ENCODE results near the gene RPRD2.
"Not testable (repeated sequence)": the region's sequence is repeated elsewhere in the genome, so short reads cannot be mapped to it uniquely, and the experiment has no call there.

RPRD2 gene

DNA sequence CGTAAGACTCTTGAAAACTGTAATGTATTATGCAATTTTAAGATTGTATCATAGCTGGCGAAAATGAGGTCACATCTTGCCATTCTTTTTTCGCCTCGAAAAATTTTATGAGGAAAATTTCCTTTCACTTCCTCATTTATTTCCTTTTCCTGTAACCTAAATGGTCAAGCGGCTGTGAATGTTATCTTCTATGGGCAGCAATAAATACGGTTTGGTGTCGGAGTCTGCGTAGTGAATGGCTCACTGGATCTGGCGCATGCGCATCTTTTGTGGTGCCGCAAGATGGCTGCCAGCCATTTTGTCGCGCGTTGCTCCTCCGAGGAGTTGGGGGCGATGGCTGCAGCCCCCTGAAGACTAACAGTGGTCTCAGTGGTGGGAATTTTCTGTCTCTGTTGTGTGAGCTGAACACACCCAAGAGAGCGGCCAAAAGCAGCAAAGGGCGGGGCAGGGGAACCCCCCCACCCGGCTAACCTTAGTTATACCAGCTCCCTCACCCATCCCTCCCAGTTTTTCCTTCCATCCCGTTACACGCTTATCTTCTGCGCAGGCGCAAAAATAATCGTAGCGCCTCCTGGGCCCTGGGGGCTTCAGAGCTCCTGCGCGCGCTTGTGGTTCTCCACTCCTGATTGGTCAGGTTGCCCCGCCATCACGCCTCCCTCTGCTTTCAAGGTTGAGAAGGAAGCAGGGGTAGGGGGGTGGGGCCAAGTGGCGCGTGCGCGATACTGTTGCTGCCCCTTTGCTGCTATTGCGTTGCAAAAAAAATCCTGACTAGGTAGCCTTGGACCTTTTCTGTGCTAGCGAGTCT, at the start of gene RPRD2:
Gene RPRD2, plus strand, starts transcription at position 722 of the 805 bp plus-strand sequence. CDS start 568 bp downstream, outside the sequence.
- peak; percentile 99 for DNase-seq (ENCODE audit: low read depth, low spot score)

DNA sequence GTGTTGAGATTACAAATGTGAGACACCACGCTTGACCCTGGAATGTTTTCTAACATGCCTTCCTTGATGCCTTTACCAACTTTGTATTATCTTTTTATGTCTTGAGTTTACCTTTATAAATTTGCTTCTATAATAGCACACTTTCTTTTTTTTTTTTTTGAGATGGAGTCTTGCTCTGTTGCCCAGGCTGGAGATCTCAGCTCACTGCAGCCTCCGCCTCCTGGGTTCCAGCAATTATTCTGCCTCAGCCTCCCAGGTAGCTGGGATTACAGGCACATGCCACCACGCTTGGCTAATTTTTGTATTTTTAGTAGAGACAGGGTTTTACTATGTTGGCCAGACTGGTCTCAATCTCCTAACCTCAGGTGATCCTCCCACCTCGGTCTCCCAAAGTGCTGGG, 49.3 kb upstream of the RPRD2 start:
- DNase-seq (ENCODE audit: low read depth, low spot score) = not testable (repeated sequence)

DNA sequence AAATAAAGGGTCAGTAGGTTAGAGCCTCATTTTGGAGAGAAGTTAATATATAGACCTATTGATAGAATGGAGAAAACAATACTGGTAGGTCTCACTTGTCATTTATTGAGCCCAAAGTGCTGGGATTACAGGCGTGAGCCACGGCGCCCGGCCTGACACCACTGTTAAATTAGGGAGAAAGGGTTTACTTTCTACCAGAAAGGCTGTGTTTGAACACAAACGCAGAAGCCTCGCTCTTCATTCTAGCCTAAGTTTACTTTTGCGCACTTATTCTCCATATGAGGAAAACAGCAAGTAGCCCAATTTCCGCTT, 43.3 kb upstream of the RPRD2 start:
- DNase-seq (ENCODE audit: low read depth, low spot score) = peak; percentile 9

DNA sequence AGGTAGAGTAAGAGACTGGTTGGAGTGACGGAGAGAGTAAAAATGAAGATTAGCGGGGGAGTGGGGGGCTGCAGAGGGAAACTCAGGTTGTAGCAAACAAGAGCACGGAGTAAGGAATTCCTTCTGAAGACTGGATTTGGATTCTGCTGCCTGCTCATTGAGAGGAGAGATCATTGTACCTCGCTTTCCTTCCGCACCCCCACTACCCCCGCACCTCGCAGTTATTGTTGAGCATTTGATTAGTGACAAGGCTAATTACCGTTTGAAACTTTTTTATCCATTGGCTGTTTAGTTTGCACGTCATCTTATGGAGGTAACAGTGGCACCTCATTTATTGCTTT, 42.2 kb upstream of the RPRD2 start:
- no peak for DNase-seq (ENCODE audit: low read depth, low spot score)

DNA sequence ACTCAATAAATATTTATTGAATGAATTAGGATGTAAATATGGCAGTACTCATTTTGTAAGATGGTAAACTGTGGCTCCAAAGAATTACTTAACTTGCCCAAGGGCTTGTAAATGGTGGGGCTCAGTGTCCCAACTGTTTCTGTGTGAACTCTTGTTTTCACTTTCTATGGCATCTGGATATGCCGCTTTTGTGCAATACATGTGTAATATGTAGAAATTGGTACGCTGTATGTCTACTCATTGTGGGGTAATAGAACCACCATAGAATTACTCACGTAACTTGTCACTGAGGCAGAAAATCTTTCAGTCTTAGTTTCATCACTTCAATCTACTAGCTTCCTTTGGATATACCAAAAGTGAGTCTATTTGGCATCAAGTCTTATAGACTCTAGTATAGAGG, 41.6 kb upstream of the RPRD2 start:
- no peak for DNase-seq (ENCODE audit: low read depth, low spot score)

DNA sequence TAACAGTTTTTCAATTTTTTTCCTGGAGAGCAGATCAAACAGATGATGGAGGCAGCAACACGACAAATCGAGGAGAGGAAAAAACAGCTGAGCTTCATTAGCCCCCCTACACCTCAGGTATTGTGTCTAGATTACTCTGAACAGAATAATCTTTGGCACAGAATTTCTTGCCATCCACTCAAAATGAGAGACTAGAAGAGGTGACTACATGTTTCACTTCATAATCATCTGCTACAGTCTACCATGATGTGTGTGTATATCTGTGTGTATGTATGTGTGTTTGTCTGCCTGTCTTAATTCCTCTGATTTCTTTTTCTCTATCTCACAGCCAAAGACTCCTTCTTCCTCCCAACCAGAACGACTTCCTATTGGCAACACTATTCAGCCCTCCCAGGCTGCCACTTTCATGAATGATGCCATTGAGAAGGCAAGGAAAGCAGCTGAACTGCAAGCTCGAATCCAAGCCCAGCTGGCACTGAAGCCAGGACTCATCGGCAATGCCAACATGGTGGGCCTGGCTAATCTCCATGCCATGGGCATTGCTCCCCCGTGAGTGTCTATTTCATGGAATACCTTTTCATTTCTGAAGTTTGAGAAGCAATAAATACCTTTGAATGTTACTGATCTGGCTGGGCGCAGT, 31.2 kb upstream of the RPRD2 start:
- no peak for DNase-seq (ENCODE audit: low read depth, low spot score)

DNA sequence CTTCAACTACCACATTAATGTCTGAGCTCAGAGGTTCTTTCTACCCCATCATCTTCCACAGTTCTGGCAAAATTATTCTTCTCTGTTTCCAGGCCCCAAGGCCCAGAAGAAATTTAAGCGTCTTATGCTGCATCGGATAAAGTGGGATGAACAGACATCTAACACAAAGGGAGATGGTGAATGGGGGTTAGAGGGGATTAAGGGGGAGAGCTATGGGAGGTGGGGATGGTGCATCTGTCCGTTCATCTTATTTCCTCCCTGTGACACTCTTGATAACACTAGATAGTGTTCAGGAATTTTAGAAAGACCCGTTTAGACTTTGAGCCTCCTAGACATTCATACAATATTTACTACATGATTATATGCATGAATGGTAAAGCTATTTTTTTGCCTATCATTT, 17.6 kb upstream of the RPRD2 start:
- DNase-seq (ENCODE audit: low read depth, low spot score) = no peak

DNA sequence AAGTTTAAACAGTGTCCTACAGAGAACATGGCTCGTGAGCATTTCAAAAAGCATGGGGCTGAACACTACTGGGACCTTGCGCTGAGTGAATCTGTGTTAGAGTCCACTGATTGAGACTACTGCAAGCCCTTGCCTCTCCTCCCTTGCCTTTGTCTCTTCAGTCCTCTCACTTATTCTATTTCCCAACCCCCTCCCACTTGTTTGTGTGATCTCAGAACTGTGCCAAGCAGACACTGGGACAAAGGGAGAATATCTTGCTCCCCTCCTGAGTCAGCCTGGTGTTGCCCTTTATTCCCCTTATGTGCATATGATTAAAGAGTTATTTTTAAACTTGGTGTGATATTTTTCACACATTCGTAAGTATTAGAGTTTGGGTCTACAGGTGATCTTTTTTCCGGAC, 11.1 kb upstream of the RPRD2 start:
- DNase-seq (ENCODE audit: low read depth, low spot score) = no peak

DNA sequence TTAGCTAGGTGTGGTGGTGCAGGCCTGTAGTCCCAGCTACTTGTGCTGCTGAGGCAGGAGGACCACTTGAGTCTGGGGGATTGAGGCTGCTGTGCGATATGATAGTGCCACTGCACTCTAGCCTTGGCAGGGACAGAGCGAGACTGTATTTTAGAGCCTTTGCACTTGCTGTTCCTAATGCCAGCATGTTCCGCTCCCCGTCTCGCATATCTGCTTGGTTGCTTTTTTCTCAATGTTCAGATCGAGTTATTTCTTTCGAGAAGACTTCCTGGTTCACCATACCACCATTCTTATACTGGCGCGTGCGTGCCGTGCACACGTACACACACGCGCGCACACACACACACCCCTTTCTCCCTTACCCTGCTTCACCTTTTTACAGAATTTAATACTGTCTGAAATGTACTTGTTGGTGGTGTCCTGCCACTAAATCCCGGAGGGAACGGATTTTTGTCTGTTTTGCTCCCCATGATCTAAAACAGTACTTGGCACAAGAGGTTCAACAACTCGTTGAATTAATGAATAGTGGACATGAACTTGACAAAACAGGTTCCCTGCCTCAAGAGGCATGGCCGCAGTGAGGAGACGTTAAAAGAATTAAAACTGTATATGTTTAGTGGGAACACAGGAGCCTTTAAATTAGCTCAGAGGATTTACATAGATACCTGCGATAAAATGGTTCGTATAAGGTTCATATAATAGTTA, 1.1 kb upstream of the RPRD2 start:
- no peak for DNase-seq (ENCODE audit: low read depth, low spot score)

DNA sequence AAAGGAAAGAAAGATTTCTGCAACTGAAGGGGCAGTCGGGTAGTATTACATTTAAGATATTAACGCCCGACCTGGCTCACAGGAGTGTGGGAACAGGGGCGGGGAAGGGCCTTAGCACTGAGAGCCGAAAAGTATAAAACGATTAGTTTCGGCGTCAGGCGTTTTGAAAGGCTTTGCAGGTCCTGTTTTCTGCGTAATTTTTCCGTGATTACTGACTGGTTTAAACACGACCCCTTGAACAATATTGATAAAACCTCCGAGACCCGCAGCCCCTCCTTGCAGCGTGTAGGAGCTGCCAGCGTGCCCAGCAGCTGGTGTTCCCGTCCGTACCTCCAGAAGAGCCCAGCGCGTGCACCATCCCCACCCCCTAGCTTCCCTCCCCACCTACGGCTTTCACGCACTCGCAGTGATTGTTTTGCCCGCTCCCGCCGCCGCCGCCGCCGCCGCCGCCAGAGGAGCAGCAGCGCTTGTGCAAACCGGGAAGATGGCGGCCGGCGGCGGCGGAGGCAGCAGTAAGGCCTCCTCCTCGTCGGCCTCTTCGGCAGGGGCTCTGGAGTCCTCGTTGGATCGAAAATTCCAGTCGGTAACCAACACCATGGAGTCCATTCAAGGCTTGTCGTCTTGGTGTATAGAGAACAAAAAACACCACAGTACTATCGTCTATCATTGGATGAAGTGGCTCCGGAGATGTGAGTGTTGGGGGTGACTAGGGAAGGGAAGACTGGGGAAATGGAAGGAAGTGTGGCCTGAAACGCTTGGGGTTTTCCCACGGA, 470 bp downstream of the RPRD2 start:
- DNase-seq (ENCODE audit: low read depth, low spot score) = peak; percentile 81

DNA sequence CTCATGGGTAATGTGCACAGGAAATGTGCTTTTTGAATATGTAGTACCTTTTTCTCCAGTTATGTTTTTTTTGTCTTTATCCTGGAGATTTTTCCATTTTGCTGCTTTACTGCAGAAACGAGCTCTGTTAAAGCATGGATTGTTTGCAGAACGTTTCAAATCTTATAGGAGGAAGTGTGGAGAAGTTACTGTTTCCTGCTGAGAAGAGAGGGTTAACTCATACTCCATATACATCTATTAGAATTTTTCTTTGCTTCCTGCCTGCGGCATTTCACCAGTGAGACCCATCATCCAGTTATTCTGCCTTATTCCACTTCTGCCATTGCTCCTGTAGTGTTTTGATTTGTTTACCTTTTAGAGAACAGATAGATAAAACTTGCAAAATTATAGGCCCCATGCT, 2.0 kb downstream of the RPRD2 start:
- no peak for DNase-seq (ENCODE audit: low read depth, low spot score)

DNA sequence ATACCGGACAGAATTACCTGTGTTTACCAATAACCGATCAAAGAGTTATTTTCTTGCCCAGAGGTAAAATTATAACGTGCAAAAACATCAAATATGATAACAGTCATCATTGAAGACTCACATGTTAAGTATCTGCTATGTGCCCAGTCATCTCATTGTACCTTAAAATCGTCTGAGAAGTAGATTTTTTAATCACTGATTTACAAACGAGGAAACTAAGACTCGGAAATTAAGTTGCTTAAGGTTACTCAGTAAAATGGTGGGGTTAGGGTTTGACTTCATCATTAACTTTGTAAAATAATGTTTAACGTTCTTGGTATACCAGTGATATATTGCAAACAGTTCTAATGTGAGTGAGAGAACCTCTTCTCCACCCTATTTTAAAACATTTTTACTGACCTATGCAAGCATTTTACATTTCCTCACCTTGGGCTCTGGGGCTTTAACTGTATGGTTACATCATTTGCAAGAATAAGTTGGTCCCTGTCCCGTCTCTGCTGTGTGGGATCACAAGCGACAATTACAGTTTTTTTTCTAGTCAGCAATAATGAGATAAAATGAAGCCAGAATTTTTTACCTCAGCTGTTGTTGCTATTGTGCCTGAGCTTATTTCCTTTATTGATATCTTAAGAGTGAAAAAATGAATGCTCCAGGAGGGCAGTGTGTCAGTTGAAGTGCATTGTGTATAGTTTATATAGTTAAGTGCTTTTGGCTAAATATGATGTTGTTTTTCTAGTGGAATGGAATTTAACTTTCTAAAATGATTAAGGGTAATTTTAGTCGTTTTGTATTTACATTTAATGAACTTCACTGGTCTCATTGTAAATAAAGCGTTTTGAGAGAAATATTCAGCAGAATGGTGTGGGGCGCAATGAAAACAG, 2.7 kb downstream of the RPRD2 start:
- no peak for DNase-seq (ENCODE audit: low read depth, low spot score)

DNA sequence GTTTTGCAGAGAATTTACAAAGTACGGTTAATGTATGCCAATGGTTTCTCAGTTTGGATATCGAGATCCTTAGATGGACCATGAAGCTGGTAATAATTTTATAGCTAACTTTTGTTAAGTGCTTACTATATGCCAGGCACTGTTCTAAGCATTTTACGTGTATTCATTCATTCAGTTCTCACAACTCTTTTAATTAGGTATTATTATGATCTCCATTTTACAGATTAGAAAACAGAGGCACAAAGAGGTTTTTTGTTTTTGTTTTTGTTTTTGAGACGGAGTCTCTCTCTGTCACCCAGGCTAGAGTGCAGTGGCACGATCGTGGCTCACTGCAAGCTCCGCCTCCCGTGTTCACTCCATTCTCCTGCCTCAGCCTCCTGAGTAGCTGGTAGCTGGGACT, 7.2 kb downstream of the RPRD2 start:
- no peak for DNase-seq (ENCODE audit: low read depth, low spot score)

DNA sequence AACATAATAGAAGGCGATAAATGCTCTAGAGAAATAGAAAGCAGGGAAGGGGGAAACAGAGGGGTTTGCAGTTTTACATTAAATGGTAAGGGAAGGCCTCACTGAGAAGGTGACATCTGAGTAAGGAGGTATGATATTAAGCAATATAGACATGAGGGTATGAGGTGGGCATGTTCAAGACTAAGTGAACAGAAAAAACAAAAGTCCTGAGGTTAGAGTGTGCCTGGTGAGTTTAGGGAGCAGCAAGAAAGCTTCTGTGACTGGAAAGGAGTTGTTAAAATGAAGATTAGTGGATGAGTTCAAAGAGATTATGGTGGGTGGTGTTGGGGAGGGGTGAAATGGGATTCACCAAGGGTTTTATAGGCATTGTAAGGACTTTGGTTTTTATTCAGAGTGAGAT, 8.6 kb downstream of the RPRD2 start:
- DNase-seq (ENCODE audit: low read depth, low spot score) = no peak

DNA sequence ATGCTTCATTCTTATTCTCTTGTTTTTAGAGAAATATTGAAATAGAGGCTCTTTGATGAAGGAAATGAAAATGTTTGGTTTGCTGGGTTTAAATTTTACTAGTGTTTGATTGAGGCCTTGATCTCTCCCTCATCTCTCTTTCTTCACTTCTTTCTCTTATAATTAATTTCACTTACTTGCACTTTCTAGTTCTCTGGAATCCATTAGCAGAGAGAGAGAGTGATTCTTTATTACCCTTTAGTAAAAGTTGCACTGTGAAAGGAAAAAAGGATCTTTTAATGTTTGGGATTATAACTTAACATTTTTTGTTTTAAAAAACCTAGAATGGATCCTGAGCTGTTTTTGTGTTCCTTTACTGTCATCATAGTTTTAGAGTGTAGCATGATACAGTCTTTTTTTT, 12.2 kb downstream of the RPRD2 start:
- DNase-seq (ENCODE audit: low read depth, low spot score) = no peak

DNA sequence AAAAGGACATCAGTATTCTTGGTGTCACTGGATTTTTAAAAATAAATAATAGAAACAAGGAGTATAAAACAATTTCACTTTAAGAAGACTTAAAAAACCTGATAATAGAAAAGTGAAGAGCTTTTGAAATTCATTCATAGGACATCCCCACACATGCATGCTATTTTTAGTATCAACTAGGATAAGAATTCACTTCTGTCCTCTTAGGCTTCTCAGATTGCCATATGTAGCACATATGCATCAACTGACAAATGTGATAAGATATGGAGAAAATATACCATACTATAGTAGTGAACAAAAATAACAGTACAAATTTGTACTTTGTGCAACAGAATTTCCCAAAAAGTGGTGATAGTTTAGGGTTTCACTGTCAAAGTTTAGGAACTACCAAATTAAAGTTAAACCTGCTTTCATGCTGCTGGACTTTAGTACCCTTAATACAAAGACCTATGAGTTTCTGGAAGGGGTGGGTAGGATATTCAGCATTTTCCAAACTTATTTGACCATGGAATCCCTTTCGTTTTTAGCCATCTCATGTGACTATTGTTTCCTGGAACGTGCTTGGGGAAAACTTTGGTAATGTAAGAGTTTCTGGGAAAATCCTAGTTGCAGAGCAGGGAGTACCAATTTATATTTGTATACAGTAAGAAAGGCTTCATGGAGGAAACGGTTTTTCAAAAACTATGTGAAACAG, 19.8 kb downstream of the RPRD2 start:
- DNase-seq (ENCODE audit: low read depth, low spot score) = no peak

DNA sequence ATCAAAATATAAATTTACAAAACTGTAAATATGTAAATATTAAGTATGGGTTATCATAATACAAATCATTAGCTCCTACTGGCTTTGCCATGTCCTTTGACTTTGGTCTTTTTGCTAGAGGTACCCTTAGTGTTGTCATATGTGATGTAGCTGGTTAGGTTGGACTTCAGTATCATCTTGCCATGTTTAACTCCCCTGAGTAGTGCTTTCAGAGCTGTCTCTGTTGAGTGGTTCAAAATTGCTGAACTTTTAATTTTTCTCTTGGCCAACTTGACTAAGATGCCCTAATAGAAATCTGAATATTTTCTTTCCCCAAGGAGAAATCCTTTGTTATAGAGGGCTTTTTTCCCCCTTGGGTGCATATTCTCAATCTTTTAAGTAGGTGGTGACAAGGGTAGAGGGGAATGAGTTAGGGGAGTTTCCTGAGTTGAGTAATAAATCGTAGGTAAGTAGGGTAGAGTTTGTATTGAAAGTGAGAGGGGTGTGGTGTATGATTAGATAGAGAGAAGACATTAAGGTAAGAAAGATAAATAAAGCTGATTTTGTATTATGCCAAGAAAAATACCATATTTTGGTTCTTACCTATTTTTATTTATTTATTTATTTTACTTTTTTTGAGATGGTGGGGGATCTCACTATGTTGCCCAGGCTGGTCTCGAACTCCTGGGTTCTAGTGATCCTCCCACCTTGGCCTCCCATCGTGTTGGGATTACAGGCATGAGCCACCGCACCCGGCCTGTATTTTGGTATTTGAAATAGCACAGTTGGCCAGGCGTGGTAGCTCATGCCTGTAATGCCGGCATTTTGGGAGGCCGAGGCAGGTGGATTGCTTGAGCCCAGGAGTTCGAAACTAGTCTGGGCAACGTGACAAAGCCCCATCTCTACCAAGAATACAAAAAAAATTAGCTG, 21.8 kb downstream of the RPRD2 start:
- DNase-seq (ENCODE audit: low read depth, low spot score) = no peak

DNA sequence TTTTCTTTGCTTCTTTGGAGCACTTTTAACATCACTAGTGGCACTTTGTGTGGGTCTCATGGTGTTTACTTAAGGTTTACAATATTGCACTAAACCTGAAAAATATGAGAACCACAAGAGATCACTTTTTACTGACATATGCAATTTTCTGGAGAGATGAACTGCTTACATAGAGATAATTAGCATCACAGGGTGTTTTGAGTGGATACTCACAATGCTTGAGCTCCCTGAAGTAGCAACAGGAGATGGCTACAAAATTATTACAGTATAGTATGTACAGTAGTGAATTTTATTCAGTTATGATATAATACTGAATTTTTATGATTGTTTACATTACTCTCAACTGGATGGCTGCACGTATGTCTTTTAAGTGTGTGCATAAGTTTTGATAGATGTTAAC, 22.6 kb downstream of the RPRD2 start:
- DNase-seq (ENCODE audit: low read depth, low spot score) = no peak

DNA sequence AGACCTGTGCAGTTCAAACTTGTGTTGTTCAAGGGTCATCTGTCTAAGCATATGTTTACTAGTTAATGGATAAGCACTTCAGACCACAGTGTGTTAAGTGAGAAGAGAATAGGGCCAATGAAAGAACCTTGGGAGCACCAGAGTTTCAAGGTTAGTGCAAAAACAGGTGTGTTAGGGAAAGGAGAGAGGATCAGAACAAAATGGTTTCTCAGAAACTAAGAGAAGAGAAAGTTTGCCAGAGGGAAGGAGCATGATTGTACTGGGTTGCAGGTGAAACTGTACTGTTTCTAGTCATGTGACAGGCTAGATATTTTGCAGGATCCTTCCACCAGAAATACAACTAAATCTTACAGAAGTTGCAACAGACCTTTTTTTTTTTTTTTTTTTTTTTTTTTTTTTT, 23.3 kb downstream of the RPRD2 start:
- no peak for DNase-seq (ENCODE audit: low read depth, low spot score)

DNA sequence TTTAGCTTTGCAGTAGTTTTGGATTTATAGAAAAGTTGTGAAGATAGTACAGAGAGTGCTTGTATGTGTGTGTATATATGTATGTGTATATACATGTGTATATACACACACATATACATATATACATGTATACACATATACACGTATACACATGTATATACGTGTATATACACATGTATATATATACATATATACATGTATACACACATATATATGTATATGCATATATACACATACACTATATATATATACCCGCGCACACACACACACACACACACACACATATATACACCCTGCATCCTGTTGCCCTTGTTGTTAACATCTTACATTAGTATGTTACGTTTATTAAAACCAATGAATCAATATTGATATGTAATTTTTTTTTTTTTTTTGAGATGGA, 24.3 kb downstream of the RPRD2 start:
- DNase-seq (ENCODE audit: low read depth, low spot score) = no peak
